Body of pancreas (tissue), 4 donors: ENCODE measurements around the gene FADS1. TPM values are rescaled to one million over a fixed set of nuclear protein-coding genes. Genes with fewer than 3 reads are reported as not detected.

ENCODE experiments used
- ATAC-seq: fragments of 150-250 bp; one replicate; pipeline ENCODE4 v1.9.1; 2016
- DNase-seq, 4 donors: peaks; one replicate each; pipeline ENCODE4 v3.0.0-alpha.2; 2019
- H3K27ac ChIP-seq, 4 donors: fragments of 200-600 bp; sonication (generic); 1 replicate in 3 of 4; 2 replicates in 1 of 4; pipeline versions ENCODE4 v1.5.1 to v1.6.1; 2016 to 2019; ENCODE audit warnings: mild to moderate bottlenecking in 1 of 4, mixed read lengths in 1 of 4, moderate library complexity in 1 of 4
- H3K27me3 ChIP-seq, 2 donors: fragments of 200-600 bp; sonication (generic); one replicate each; pipeline ENCODE4 v1.6.0; 2016; ENCODE audit warnings: mild to moderate bottlenecking in 1 of 2
- H3K36me3 ChIP-seq, 2 donors: fragments of 200-600 bp; sonication (generic); replicated peaks in 1 of 2; 2 replicates each; pipeline ENCODE4 v1.5.1; 2016; ENCODE audit warnings: low read depth in 2 of 2; ENCODE audit not compliant: insufficient read depth in 1 of 2
- H3K4me1 ChIP-seq: fragments of 200-600 bp; sonication (generic); one replicate; pipeline ENCODE4 v1.6.0; 2016
- H3K4me3 ChIP-seq, 2 donors: fragments of 200-600 bp; sonication (generic); 1 replicate in 1 of 2; 2 replicates in 1 of 2; pipeline ENCODE4 v1.5.1; 2016 to 2019
- H3K9me3 ChIP-seq, 3 donors: fragments of 200-600 bp; sonication (generic); 1 replicate in 2 of 3; 2 replicates in 1 of 3; pipeline ENCODE4 v1.5.1; 2016
- POLR2A ChIP-seq, 3 donors: fragments of 450-650 bp; IDR thresholded peaks; one replicate each; pipeline ENCODE4 v1.6.1; 2016; ENCODE audit warnings: antibody characterized with exemption in 3 of 3, mild to moderate bottlenecking in 2 of 3
- WGBS, 2 donors: methylation state at CpG; one replicate each; pipeline ENCODE4 v1.1.5; 2017; 5-methylcytosine and 5-hydroxymethylcytosine counted together
- intact Hi-C: fragments of 100-400 bp; cut with DNase I; formaldehyde crosslinking; loops from one replicate; pipeline ENCODE4 v1.15.1; 2023
- total RNA-seq, 2 donors: library from RNA; depleted of rRNA; stranded (reverse); fragments of >200 nt; gene quantifications; one replicate each; pipeline ENCODE4 v1.1.0, GENCODE V29; 2016
- TF ChIP-seq, protein P1 (sequence below), 7 experiments: fragments of 450-650 bp in 4 of 7; fragments of 200-600 bp in 3 of 7; sonication (generic) in 3 of 7; IDR thresholded peaks; one replicate each; pipeline ENCODE4 v1.5.1; 2016 to 2019; ENCODE audit warnings: antibody characterized with exemption in 7 of 7

The FADS1 gene
- total RNA-seq, 2 donors from 2014 or later = 4.6 to 7.0 TPM

- no peak overlapping the region for H3K27ac ChIP-seq
- DNase-seq (no peak), ATAC-seq (no peak)
- H3K4me3 ChIP-seq = no peak overlapping the region
- WGBS, 2 donors = 70 to 76% methylated on average over 6 to 7 of the region's 7 CpGs
- intact Hi-C loops = loop anchor here (5.0 kb wide), 1 partner anchor 42 kb away; no protein-coding TSS in a partner anchor
- H3K36me3 ChIP-seq = peaks cover 0 to 49% of the 10 kb centered on the region in 2 donors
- TF ChIP-seq, protein P1, sequence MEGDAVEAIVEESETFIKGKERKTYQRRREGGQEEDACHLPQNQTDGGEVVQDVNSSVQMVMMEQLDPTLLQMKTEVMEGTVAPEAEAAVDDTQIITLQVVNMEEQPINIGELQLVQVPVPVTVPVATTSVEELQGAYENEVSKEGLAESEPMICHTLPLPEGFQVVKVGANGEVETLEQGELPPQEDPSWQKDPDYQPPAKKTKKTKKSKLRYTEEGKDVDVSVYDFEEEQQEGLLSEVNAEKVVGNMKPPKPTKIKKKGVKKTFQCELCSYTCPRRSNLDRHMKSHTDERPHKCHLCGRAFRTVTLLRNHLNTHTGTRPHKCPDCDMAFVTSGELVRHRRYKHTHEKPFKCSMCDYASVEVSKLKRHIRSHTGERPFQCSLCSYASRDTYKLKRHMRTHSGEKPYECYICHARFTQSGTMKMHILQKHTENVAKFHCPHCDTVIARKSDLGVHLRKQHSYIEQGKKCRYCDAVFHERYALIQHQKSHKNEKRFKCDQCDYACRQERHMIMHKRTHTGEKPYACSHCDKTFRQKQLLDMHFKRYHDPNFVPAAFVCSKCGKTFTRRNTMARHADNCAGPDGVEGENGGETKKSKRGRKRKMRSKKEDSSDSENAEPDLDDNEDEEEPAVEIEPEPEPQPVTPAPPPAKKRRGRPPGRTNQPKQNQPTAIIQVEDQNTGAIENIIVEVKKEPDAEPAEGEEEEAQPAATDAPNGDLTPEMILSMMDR (IDR thresholded peaks at IDR 0.05) = no peak
- TF ChIP-seq POLR2A (IDR thresholded peaks at IDR 0.05) = no peak
- peaks cover 3% of the 10 kb centered on the region for H3K4me1 ChIP-seq
- no peaks in the 10 kb centered on the region for H3K27me3 ChIP-seq
- no peaks in the 10 kb centered on the region for H3K9me3 ChIP-seq
Observed at GRCh38 chr11:61784506-61784805, 32.3 kb downstream of the FADS1 start.

- no peak overlapping the region for H3K27ac ChIP-seq
- 75 to 77% methylated on average over 11 to 13 of the region's 13 CpGs for WGBS, 2 donors
- intact Hi-C loops = loop anchor here (5.0 kb wide), 1 partner anchor 42 kb away; no protein-coding TSS in a partner anchor
- no peak for DNase-seq
- H3K27me3 ChIP-seq = no peaks in the 10 kb centered on the region
- H3K4me1 ChIP-seq = no peaks in the 10 kb centered on the region
- ATAC-seq = no peak
- H3K9me3 ChIP-seq = no peaks in the 10 kb centered on the region
- no peak overlapping the region for H3K4me3 ChIP-seq
- peaks cover 0 to 44% of the 10 kb centered on the region in 2 donors for H3K36me3 ChIP-seq
- no peak for TF ChIP-seq POLR2A (IDR thresholded peaks at IDR 0.05)
Observed at GRCh38 chr11:61783717-61784505, 32.9 kb downstream of the FADS1 start.

- Histone ChIP-seq H3K36me3 (peaks cover 0 to 39% of the 10 kb centered on the region in 2 donors), H3K9me3 (no peaks in the 10 kb centered on the region), H3K27me3 (no peaks in the 10 kb centered on the region), H3K4me1 (peaks cover 4% of the 10 kb centered on the region), H3K27ac (no peak overlapping the region), H3K4me3 (no peak overlapping the region)
- ATAC-seq = no peak
- intact Hi-C loops = loop anchor here (5.0 kb wide), 1 partner anchor 41 kb away; no protein-coding TSS in a partner anchor
- WGBS, 2 donors = 77% methylated on average over 11 of the region's 11 CpGs; no CpG with 5 or more reads in 1 of the 2 donors
- TF ChIP-seq POLR2A (IDR thresholded peaks at IDR 0.05) = no peak
- TF ChIP-seq, protein P1 (IDR thresholded peaks at IDR 0.05) = no peak
- no peak for DNase-seq
Observed at GRCh38 chr11:61782841-61783240, 34.0 kb downstream of the FADS1 start.

- TF ChIP-seq POLR2A (IDR thresholded peaks at IDR 0.05) = no peak
- TF ChIP-seq, protein P1 (IDR thresholded peaks at IDR 0.05) = no peak
- Histone ChIP-seq H3K4me3 (no peak overlapping the region), H3K9me3 (no peaks in the 10 kb centered on the region), H3K27ac (no peak overlapping the region), H3K4me1 (peaks cover 10% of the 10 kb centered on the region), H3K36me3 (peaks cover 0 to 37% of the 10 kb centered on the region in 2 donors), H3K27me3 (no peaks in the 10 kb centered on the region)
- intact Hi-C loops = loop anchor here (5.0 kb wide), 1 partner anchor 40 kb away; no protein-coding TSS in a partner anchor
- WGBS, 2 donors = 88 to 89% methylated on average over 3 of the region's 3 CpGs
- DNase-seq = no peak
- ATAC-seq = no peak
Observed at GRCh38 chr11:61782299-61782698, 34.5 kb downstream of the FADS1 start.

DNA sequence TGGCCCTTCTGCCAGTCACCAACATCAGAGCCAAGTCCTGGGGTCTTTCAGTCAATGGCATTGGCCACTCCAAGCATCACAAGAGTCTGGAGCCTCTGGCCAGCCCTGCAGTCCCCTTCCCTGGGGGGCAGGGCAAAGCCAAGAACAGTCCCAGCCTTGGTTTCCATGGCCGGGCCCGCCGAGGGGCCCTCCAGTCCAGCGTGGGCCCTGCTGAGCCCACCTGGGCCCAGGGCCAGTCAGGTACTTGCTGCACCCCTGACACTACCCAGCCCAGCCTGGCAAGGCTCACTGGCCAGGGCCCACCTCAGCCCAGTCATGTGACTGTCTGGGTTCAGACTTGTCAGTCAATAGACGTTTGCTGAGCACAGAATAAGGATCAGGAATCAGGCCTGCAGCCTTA lies 35.2 kb downstream of the FADS1 start:
- DNase-seq = no peak
- intact Hi-C loops = loop anchor here (5.0 kb wide), 1 partner anchor 39 kb away; no protein-coding TSS in a partner anchor
- TF ChIP-seq, protein P1 (IDR thresholded peaks at IDR 0.05) = no peak
- no peak for TF ChIP-seq POLR2A (IDR thresholded peaks at IDR 0.05)
- no peak for ATAC-seq
- Histone ChIP-seq H3K4me1 (peaks cover 17% of the 10 kb centered on the region), H3K9me3 (no peaks in the 10 kb centered on the region), H3K4me3 (no peak overlapping the region), H3K27me3 (no peaks in the 10 kb centered on the region), H3K27ac (no peak overlapping the region), H3K36me3 (peaks cover 0 to 31% of the 10 kb centered on the region in 2 donors)
- 68% methylated on average over 5 of the region's 5 CpGs; no CpG with 5 or more reads in 1 of the 2 donors for WGBS, 2 donors
